Measurements from ENCODE around the gene TRIM16.
"Not testable (repeated sequence)": the region's sequence is repeated elsewhere in the genome, so short reads cannot be mapped to it uniquely, and the experiment has no call there.

The TRIM16 gene

GRCh38 chr17:15659663-15660062 lies 24.4 kb downstream of the TRIM16 start:
- Histone ChIP-seq H3K4me1 (peaks cover 0 to 7% (median 0%) of the 10 kb centered on the region in 4 donors), H3K27me3 (no peaks in the 10 kb centered on the region), H3K9me3 (no peaks in the 10 kb centered on the region), H3K4me3 (no peak overlapping the region), H3K36me3 (peaks cover 0 to 7% (median 0%) of the 10 kb centered on the region in 3 donors), H3K27ac (no peak overlapping the region)
- intact Hi-C loops (cut with DNase I; ENCODE audit: low total_unique reads): no loop called here
- no peak for TF ChIP-seq CTCF (IDR thresholded peaks at IDR 0.05)
- DNase-seq: no peak

- TF ChIP-seq CTCF (IDR thresholded peaks at IDR 0.05): no peak
- Histone ChIP-seq H3K9me3 (no peaks in the 10 kb centered on the region), H3K36me3 (peaks cover 0 to 3% (median 0%) of the 10 kb centered on the region in 3 donors), H3K4me3 (no peak overlapping the region), H3K27ac (no peak overlapping the region), H3K27me3 (no peaks in the 10 kb centered on the region), H3K4me1 (peaks cover 0 to 7% (median 0%) of the 10 kb centered on the region in 4 donors)
- intact Hi-C loops (cut with DNase I; ENCODE audit: low total_unique reads): no loop called here
- DNase-seq: no peak
Measured at GRCh38 chr17:15659236-15659635, 24.9 kb downstream of the TRIM16 start.

GRCh38 chr17:15658296-15658695 lies 25.8 kb downstream of the TRIM16 start:
- H3K4me1 ChIP-seq: peaks cover 0 to 7% (median 0%) of the 10 kb centered on the region in 4 donors
- TF ChIP-seq CTCF (IDR thresholded peaks at IDR 0.05): no peak
- intact Hi-C loops (cut with DNase I; ENCODE audit: low total_unique reads): no loop called here
- no peaks in the 10 kb centered on the region for H3K9me3 ChIP-seq
- no peak for DNase-seq
- no peaks in the 10 kb centered on the region for H3K36me3 ChIP-seq
- H3K27me3 ChIP-seq: no peaks in the 10 kb centered on the region
- H3K4me3 ChIP-seq: no peak overlapping the region
- no peak overlapping the region for H3K27ac ChIP-seq

- no peak for TF ChIP-seq CTCF (IDR thresholded peaks at IDR 0.05)
- H3K4me3 ChIP-seq: no peak overlapping the region
- DNase-seq: no peak
- H3K27me3 ChIP-seq: no peaks in the 10 kb centered on the region
- H3K4me1 ChIP-seq: peaks cover 0 to 7% (median 0%) of the 10 kb centered on the region in 4 donors
- H3K9me3 ChIP-seq: no peaks in the 10 kb centered on the region
- no peaks in the 10 kb centered on the region for H3K36me3 ChIP-seq
- intact Hi-C loops (cut with DNase I; ENCODE audit: low total_unique reads): no loop called here
- H3K27ac ChIP-seq: no peak overlapping the region
Measured at GRCh38 chr17:15657868-15658267, 26.2 kb downstream of the TRIM16 start.

- DNase-seq: no peak
- no peaks in the 10 kb centered on the region for H3K27me3 ChIP-seq
- intact Hi-C loops (cut with DNase I; ENCODE audit: low total_unique reads): no loop called here
- H3K9me3 ChIP-seq: no peaks in the 10 kb centered on the region
- no peak overlapping the region for H3K4me3 ChIP-seq
- TF ChIP-seq CTCF (IDR thresholded peaks at IDR 0.05): no peak
- peaks cover 0 to 25% (median 18%) of the 10 kb centered on the region in 4 donors for H3K4me1 ChIP-seq
- H3K27ac ChIP-seq: no peak overlapping the region
- no peaks in the 10 kb centered on the region for H3K36me3 ChIP-seq
Measured at GRCh38 chr17:15654886-15655561, 29.1 kb downstream of the TRIM16 start.

GRCh38 chr17:15654401-15654800 lies 29.7 kb downstream of the TRIM16 start:
- H3K4me1 ChIP-seq: peaks cover 0 to 28% (median 22%) of the 10 kb centered on the region in 4 donors
- intact Hi-C loops (cut with DNase I; ENCODE audit: low total_unique reads); H3K4me3 ChIP-seq; H3K36me3 ChIP-seq; H3K9me3 ChIP-seq; H3K27me3 ChIP-seq; H3K27ac ChIP-seq; DNase-seq: not testable (repeated sequence)
